ENCODE results near the gene KIF3A. TPM values are rescaled to one million over a fixed set of nuclear protein-coding genes. Genes with fewer than 3 reads are reported as not detected.
A peak's percentile ranks its signal among the peaks of the same experiment; 100 is the strongest.

Gene KIF3A
- total RNA-seq, 1 donor, result 12.7 TPM

- TF ChIP-seq, protein P1, sequence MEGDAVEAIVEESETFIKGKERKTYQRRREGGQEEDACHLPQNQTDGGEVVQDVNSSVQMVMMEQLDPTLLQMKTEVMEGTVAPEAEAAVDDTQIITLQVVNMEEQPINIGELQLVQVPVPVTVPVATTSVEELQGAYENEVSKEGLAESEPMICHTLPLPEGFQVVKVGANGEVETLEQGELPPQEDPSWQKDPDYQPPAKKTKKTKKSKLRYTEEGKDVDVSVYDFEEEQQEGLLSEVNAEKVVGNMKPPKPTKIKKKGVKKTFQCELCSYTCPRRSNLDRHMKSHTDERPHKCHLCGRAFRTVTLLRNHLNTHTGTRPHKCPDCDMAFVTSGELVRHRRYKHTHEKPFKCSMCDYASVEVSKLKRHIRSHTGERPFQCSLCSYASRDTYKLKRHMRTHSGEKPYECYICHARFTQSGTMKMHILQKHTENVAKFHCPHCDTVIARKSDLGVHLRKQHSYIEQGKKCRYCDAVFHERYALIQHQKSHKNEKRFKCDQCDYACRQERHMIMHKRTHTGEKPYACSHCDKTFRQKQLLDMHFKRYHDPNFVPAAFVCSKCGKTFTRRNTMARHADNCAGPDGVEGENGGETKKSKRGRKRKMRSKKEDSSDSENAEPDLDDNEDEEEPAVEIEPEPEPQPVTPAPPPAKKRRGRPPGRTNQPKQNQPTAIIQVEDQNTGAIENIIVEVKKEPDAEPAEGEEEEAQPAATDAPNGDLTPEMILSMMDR (IDR thresholded peaks at IDR 0.05; ENCODE audit: insufficient read depth, low read length), result peak; percentile 30
- peak; percentile 58 for DNase-seq (ENCODE audit: low read depth)
- H3K4me3 ChIP-seq (ENCODE audit: low read depth, low read length), result no peak overlapping the region
Observed at GRCh38 chr5:132754947-132755346, 17.6 kb upstream of the KIF3A start.

DNA sequence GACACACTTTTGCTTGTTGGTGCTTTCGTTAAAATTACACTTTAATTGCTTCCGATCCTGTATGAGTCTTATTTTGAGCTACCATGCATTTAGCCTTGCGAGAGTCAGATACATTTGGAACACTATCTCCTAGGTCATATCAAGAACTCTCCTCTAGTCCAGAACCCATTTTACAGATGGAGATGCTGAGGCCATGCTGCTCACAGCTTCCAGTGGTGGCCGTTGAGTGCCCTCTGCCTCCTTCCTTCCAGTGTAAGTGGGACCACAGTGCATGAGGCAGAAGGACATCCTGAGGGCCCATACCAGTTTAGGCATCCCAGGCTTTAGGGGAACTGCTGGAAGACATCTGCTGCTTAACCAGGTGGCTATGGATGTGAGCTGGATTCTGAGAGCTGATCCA is 16.8 kb upstream of the KIF3A start:
- no peak for DNase-seq (ENCODE audit: low read depth)
- TF ChIP-seq, protein P1 (IDR thresholded peaks at IDR 0.05; ENCODE audit: insufficient read depth, low read length), result no peak
- H3K4me3 ChIP-seq (ENCODE audit: low read depth, low read length), result no peak overlapping the region

GRCh38 chr5:132753135-132753987 is 16.0 kb upstream of the KIF3A start:
- H3K4me3 ChIP-seq (ENCODE audit: low read depth, low read length), result no peak overlapping the region
- DNase-seq (ENCODE audit: low read depth), result no peak
- TF ChIP-seq, protein P1 (IDR thresholded peaks at IDR 0.05; ENCODE audit: insufficient read depth, low read length), result peak; percentile 19

GRCh38 chr5:132752581-132753125 is 15.3 kb upstream of the KIF3A start:
- TF ChIP-seq, protein P1 (IDR thresholded peaks at IDR 0.05; ENCODE audit: insufficient read depth, low read length), result no peak
- H3K4me3 ChIP-seq (ENCODE audit: low read depth, low read length), result no peak overlapping the region
- DNase-seq (ENCODE audit: low read depth), result no peak

DNA sequence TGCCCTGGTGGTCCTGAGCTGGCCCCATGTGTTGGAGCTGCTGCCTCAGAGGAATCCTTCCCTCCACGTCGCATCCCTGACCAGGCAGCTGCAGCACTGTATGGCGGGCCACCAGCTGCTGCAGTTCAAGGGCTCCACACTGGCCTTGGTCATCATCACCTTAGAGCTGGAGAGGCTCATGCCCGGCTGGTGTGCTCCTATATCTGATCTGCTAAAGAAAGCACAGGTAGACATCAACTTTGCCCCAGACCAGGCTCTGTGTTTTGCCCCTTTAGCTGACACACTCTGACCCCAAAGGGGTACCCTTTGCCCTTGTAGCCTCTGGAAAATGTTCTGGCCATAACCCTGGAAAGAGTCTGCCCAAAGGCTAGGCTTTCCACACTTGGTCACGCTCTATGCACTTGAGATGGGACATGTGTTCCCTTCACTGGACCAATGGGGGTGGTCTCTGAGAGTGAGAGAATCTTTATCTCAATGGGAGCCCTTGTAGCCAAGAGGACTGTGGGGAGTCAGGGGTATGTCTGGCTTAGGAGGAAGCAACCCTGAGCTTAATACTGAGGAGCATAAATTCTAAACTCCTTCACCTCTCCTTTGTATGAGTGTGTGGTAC is 14.7 kb upstream of the KIF3A start:
- no peak overlapping the region for H3K4me3 ChIP-seq (ENCODE audit: low read depth, low read length)
- no peak for DNase-seq (ENCODE audit: low read depth)

GRCh38 chr5:132751444-132751843 is 14.1 kb upstream of the KIF3A start:
- no peak overlapping the region for H3K4me3 ChIP-seq (ENCODE audit: low read depth, low read length)
- peak; percentile 98 for DNase-seq (ENCODE audit: low read depth)
- TF ChIP-seq, protein P1 (IDR thresholded peaks at IDR 0.05; ENCODE audit: insufficient read depth, low read length), result no peak

More for the DNA sequence above, 14.7 kb upstream of the KIF3A start:
- TF ChIP-seq, protein P1 (IDR thresholded peaks at IDR 0.05; ENCODE audit: insufficient read depth, low read length), result no peak

All from fibroblast of the aortic adventitia (primary cell).